Activated CD8-positive, alpha-beta T cell treated with anti-CD3 and anti-CD28 coated beads, Interleukin-2, amount 10 ng/mL, durations not matched to agents 7 days and 5 days (primary cell): ENCODE data around the gene FRZB. TPM values are rescaled to one million over a fixed set of nuclear protein-coding genes. Genes with fewer than 3 reads are reported as not detected.
A peak's percentile ranks its signal among the peaks of the same experiment; 100 is the strongest.
"Not testable (repeated sequence)": the region's sequence is repeated elsewhere in the genome, so short reads cannot be mapped to it uniquely, and the experiment has no call there.

ENCODE experiments used
- ATAC-seq: fragments of 150-1000 bp; cut with Tn5 transposase; one replicate; pipeline ENCODE4 v1.10.0; 2021; ENCODE audit warnings: moderate library complexity
- CTCF ChIA-PET: fragments of 350-600 bp; sonication (Branson Sonifier 250); formaldehyde crosslinking; loops from one replicate; lab custom pipeline; 2021; ENCODE audit warnings: antibody characterized with exemption; lab: Charles Lee
- POLR2A ChIA-PET: fragments of 350-600 bp; sonication (Branson Sonifier 250); formaldehyde crosslinking; loops from one replicate; lab custom pipeline; 2021; ENCODE audit warnings: antibody characterized with exemption; lab: Charles Lee
- DNase-seq: peaks from one replicate; pipeline ENCODE4 v3.0.0-alpha.2; 2020
- H3K27ac Mint-ChIP-seq: one replicate; pipeline ENCODE4 v1.8.0; 2021; ENCODE audit warnings: mild to moderate bottlenecking, mixed read lengths
- H3K27me3 Mint-ChIP-seq: one replicate; pipeline ENCODE4 v1.8.0; 2021; ENCODE audit warnings: low read depth, mixed read lengths
- H3K36me3 Mint-ChIP-seq: one replicate; pipeline ENCODE4 v1.8.0; 2021; ENCODE audit warnings: low read depth, mixed read lengths
- H3K4me1 Mint-ChIP-seq: one replicate; pipeline ENCODE4 v1.8.0; 2021; ENCODE audit warnings: low read depth, mixed read lengths
- H3K4me3 Mint-ChIP-seq: one replicate; pipeline ENCODE4 v1.8.0; 2021; ENCODE audit warnings: mild to moderate bottlenecking, mixed read lengths
- H3K9me3 Mint-ChIP-seq: one replicate; pipeline ENCODE4 v1.8.0; 2022; ENCODE audit warnings: mixed read lengths; ENCODE audit not compliant: insufficient read depth
- total RNA-seq, 2 experiments: library from RNA; stranded (reverse); gene quantifications; one replicate each; pipeline ENCODE4 v1.2.3, GENCODE V29; 2021

Gene FRZB
- total RNA-seq, 2 experiments from 2014 or later, result not detected

GRCh38 chr2:182887753-182888415, 21.4 kb upstream of the FRZB start:
- CTCF ChIA-PET, result no interaction called here
- peaks cover 17% of the 10 kb centered on the region for H3K27me3 Mint-ChIP-seq
- POLR2A ChIA-PET, result no interaction called here
- no peaks in the 10 kb centered on the region for H3K4me1 Mint-ChIP-seq
- H3K27ac Mint-ChIP-seq, result no peak overlapping the region
- ATAC-seq, result no peak
- H3K36me3 Mint-ChIP-seq, result no peaks in the 10 kb centered on the region
- H3K4me3 Mint-ChIP-seq, result no peak overlapping the region
- DNase-seq, result no peak
- H3K9me3 Mint-ChIP-seq, result no peaks in the 10 kb centered on the region

DNA sequence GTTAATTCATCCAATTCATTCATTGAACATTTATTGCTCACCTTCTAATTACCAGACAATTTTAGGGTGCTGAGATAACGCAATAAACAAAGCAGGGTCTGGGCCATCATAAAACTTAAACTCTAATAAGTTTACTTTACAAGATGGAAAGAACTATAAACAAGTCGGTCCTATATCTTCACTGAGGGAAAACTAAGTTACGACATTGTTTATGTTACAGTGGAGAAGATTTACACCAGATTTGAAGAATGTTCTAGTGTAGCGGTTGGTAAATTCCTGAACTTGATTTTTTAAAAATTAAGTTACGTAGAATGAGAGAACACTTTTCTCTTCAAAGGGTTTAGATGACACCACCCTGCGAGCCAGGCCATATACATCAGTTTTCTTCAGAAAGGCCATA, 20.7 kb upstream of the FRZB start:
- H3K9me3 Mint-ChIP-seq, result no peaks in the 10 kb centered on the region
- no peaks in the 10 kb centered on the region for H3K36me3 Mint-ChIP-seq
- no peak overlapping the region for H3K4me3 Mint-ChIP-seq
- H3K27me3 Mint-ChIP-seq, result peaks cover 17% of the 10 kb centered on the region
- ATAC-seq (no peak), DNase-seq (no peak)
- POLR2A ChIA-PET, result no interaction called here
- no peaks in the 10 kb centered on the region for H3K4me1 Mint-ChIP-seq
- CTCF ChIA-PET, result no interaction called here
- no peak overlapping the region for H3K27ac Mint-ChIP-seq

GRCh38 chr2:182885771-182886170, 19.3 kb upstream of the FRZB start:
- no peak overlapping the region for H3K27ac Mint-ChIP-seq
- no peak for ATAC-seq
- H3K9me3 Mint-ChIP-seq, result no peaks in the 10 kb centered on the region
- H3K4me3 Mint-ChIP-seq, result no peak overlapping the region
- ChIA-PET POLR2A (no interaction called here), CTCF (no interaction called here)
- DNase-seq, result no peak
- no peaks in the 10 kb centered on the region for H3K4me1 Mint-ChIP-seq
- H3K36me3 Mint-ChIP-seq, result no peaks in the 10 kb centered on the region
- peaks cover 14% of the 10 kb centered on the region for H3K27me3 Mint-ChIP-seq

DNA sequence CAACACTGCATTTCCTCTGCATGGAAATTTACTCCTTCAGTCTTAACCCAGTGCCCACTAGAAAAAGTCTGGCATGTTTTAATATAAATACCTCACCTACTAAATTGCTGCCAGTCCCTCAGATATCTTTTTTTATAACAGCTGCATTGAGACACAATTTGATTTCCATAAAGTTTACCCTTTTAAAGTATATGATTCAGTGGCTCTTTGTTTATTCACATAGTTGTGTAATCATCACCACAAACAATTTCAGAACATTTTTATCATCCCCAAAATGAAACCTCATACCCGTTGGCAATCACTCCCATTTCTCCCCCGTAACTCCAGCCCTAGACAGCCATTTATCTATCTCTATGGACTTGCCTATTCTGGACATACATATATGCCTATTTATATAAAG, 17.0 kb upstream of the FRZB start:
- no peak overlapping the region for H3K4me3 Mint-ChIP-seq
- no peak for DNase-seq
- no peaks in the 10 kb centered on the region for H3K36me3 Mint-ChIP-seq
- ChIA-PET POLR2A (no interaction called here), CTCF (no interaction called here)
- H3K9me3 Mint-ChIP-seq, result peaks cover 6% of the 10 kb centered on the region
- no peak for ATAC-seq
- H3K27me3 Mint-ChIP-seq, result peaks cover 15% of the 10 kb centered on the region
- H3K4me1 Mint-ChIP-seq, result no peaks in the 10 kb centered on the region
- no peak overlapping the region for H3K27ac Mint-ChIP-seq

DNA sequence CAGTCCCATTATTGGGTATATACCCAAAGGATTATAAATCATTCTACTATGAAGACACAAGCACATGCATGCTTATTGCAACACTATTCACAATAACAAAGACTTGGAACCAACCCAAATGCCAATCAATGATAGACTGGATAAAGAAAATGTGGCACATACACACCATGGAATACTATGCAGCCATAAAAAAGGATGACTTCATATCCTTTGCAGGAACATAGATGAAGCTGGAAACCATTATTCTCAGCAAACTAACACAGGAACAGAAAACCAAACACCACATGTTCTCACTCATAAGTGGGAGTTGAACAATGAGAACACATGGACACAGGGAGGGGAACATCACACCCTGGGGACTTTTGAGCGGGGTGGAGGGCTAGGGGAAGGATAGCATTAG, 13.7 kb upstream of the FRZB start:
- POLR2A ChIA-PET, H3K27ac Mint-ChIP-seq, ATAC-seq, H3K9me3 Mint-ChIP-seq, H3K4me1 Mint-ChIP-seq, H3K4me3 Mint-ChIP-seq, CTCF ChIA-PET, H3K36me3 Mint-ChIP-seq, DNase-seq: not testable (repeated sequence)
- H3K27me3 Mint-ChIP-seq, result peaks cover 19% of the 10 kb centered on the region

- H3K27ac Mint-ChIP-seq, H3K4me3 Mint-ChIP-seq, H3K36me3 Mint-ChIP-seq, CTCF ChIA-PET, ATAC-seq, H3K9me3 Mint-ChIP-seq, POLR2A ChIA-PET, DNase-seq, H3K4me1 Mint-ChIP-seq: not testable (repeated sequence)
- peaks cover 18% of the 10 kb centered on the region for H3K27me3 Mint-ChIP-seq
Measured at GRCh38 chr2:182876653-182877052, 10.2 kb upstream of the FRZB start.

DNA sequence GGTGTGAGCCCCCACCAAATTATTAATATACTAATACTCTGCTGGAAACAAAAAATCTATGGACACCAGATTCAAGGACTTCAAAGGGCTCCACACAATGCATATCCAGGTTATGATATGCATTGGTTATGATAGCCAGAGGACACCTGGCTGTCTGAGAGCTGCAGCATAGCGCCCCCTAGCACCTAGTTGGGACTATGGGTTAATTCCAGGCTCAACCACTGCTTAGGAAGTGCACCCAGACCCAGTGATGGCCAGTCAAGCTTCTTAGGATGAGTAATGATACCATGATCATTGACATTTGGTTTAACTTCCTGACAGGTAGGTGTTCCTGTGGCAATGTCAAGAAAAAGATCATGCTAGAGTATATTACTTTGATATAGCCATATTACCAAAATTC, 3.8 kb upstream of the FRZB start:
- Mint-ChIP-seq H3K4me3 (no peak overlapping the region), H3K9me3 (no peaks in the 10 kb centered on the region), H3K4me1 (peaks cover 12% of the 10 kb centered on the region), H3K27ac (no peak overlapping the region), H3K36me3 (no peaks in the 10 kb centered on the region), H3K27me3 (peaks cover 44% of the 10 kb centered on the region)
- DNase-seq (peak; percentile 24), ATAC-seq (no peak)
- ChIA-PET CTCF (no interaction called here), POLR2A (no interaction called here)

DNA sequence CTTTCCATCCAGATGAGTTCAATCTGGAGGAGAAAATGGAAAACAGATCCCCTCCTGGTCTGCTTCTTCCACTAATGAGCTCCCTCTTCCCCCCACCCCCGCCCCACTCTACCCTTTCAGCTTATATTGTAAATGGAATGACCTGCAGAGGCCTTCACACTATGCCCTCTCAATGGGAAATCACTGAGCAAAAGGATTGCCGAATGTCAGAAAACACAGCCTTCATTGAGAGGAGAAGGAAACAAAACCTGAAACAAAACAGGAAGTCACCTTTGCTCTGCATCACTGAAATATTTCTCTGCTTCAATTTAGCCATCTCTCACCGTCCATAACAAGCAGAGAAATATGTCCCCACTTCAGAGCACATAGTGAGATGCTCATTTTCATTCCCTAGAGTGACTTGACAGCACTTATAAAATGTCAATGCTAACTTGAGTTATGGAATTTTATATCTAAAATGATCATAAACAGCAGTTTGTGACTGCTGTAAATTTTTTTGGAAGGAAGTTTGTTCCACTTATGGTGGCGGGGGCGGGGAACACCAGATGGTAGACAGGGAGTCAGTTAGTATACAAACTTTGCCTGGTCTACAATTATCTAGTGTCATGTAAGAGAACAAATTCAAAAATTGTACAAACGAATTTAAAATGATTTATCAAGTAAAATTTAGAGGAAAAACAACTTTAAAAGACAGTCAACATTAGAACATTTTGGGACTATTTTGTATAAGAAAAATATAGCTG, 1.8 kb upstream of the FRZB start:
- H3K27me3 Mint-ChIP-seq, result peaks cover 54% of the 10 kb centered on the region
- H3K9me3 Mint-ChIP-seq, result no peaks in the 10 kb centered on the region
- ChIA-PET CTCF (interaction anchor here (0.7 kb wide), 1 partner anchor 46 kb away, joined by 3 read pairs; no protein-coding TSS in a partner anchor), POLR2A (no interaction called here)
- H3K4me1 Mint-ChIP-seq, result peaks cover 12% of the 10 kb centered on the region
- DNase-seq (no peak), ATAC-seq (no peak)
- H3K4me3 Mint-ChIP-seq, result no peak overlapping the region
- H3K36me3 Mint-ChIP-seq, result no peaks in the 10 kb centered on the region
- H3K27ac Mint-ChIP-seq, result no peak overlapping the region

DNA sequence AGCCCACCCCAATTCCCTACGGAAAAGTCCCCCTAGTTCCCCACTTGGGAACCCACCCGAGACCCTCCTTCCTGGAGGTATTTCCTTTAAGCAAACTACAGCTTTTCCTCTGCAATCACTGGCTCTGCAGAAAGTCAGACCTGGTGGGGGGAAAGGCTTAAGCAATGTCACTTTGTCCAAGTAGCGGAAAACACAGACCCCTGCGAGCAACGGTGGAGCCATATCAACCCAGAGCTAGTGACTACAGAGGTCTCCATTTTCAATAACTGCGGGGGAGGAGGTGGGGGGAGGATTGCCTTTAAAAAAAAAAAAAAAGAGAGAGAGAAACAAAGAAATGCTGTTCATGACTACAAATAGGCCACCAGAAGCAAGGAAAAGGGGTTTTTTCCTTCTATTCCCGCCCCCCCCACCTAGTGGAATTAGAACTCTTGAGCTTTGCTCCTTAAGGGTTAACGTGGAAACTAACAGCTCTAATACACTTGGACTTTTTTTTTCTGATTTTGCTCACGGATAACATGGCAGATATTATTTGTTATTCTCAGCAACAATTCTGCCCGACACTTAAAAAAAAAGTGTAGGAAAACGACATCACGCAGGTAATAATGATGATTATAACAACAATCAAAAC, 1.1 kb upstream of the FRZB start:
- DNase-seq, result no peak
- POLR2A ChIA-PET, result no interaction called here
- CTCF ChIA-PET, result interaction anchor here (0.5 to 0.7 kb wide), 2 partner anchors 47 to 87 kb away, joined by 3 to 4 read pairs; no protein-coding TSS in a partner anchor
- peaks cover 56% of the 10 kb centered on the region for H3K27me3 Mint-ChIP-seq
- H3K9me3 Mint-ChIP-seq, result no peaks in the 10 kb centered on the region
- no peak overlapping the region for H3K27ac Mint-ChIP-seq
- peaks cover 12% of the 10 kb centered on the region for H3K4me1 Mint-ChIP-seq
- ATAC-seq, result no peak
- H3K4me3 Mint-ChIP-seq, result no peak overlapping the region
- no peaks in the 10 kb centered on the region for H3K36me3 Mint-ChIP-seq

DNA sequence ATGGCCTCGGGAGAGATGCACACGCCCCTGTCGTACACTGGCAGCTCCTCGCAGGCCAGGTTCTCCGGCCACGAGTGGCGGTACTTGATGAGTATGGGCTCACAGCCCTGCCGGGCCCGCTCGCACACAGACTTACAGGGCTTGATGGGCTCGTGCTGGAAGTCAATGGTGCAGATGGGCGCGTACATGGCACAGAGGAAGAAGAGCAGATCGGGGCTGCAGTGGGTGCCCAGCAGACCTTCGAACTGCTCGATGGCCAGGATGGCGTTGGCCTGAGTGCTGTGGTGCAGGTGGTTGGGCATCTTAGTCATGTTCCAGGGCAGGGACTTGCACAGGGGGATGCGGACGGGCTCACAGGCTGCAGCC, 359 bp downstream of the FRZB start:
- ChIA-PET CTCF (no interaction called here), POLR2A (no interaction called here)
- H3K9me3 Mint-ChIP-seq, result no peaks in the 10 kb centered on the region
- H3K27me3 Mint-ChIP-seq, result peaks cover 61% of the 10 kb centered on the region
- DNase-seq (no peak), ATAC-seq (peak; percentile 51)
- no peak overlapping the region for H3K4me3 Mint-ChIP-seq
- no peak overlapping the region for H3K27ac Mint-ChIP-seq
- peaks cover 12% of the 10 kb centered on the region for H3K4me1 Mint-ChIP-seq
- H3K36me3 Mint-ChIP-seq, result no peaks in the 10 kb centered on the region

DNA sequence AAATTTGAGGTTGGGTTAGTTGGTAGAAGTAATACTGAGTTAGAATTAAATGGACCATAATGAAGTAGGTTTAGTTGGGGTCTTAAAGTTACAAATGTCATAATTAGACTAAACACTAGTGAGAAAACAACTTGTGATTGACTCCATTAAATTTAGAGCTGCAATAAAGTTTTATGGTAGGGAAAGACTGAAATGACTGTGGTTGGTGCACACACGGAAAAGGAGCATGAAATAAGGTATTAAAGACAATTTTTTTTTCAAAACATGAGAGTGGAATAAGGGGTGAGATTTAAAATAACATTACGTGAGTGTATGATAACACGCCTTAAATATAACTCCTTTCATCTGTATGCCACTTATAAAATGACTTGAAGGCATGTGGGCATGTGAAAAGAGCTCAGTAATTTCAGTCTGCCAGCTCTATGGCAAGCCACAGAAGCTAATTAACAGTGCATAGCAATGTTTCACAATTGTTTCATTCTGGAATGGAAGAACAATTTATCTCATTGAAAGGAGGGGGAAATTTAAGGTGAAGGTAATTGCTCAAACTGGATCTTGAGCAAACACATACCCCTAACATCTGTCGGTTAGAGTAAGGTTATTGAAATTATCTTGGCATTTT, 1.4 kb downstream of the FRZB start:
- Mint-ChIP-seq H3K4me3 (no peak overlapping the region), H3K4me1 (peaks cover 12% of the 10 kb centered on the region), H3K9me3 (no peaks in the 10 kb centered on the region), H3K27me3 (peaks cover 64% of the 10 kb centered on the region), H3K36me3 (no peaks in the 10 kb centered on the region), H3K27ac (no peak overlapping the region)
- ChIA-PET CTCF (no interaction called here), POLR2A (no interaction called here)
- DNase-seq, result no peak
- no peak for ATAC-seq

GRCh38 chr2:182863642-182864041, 2.8 kb downstream of the FRZB start:
- Mint-ChIP-seq H3K9me3 (no peaks in the 10 kb centered on the region), H3K27ac (no peak overlapping the region), H3K36me3 (no peaks in the 10 kb centered on the region), H3K27me3 (peaks cover 57% of the 10 kb centered on the region), H3K4me1 (peaks cover 12% of the 10 kb centered on the region), H3K4me3 (no peak overlapping the region)
- POLR2A ChIA-PET, result no interaction called here
- CTCF ChIA-PET, result no interaction called here
- no peak for DNase-seq
- ATAC-seq, result no peak
